Urinary bladder (tissue), 4 donors: Measurements from ENCODE around the gene ATP6V0A1. TPM values are rescaled to one million over a fixed set of nuclear protein-coding genes. Genes with fewer than 3 reads are reported as not detected.
A peak's percentile ranks its signal among the peaks of the same experiment; 100 is the strongest.
"Not testable (repeated sequence)": the region's sequence is repeated elsewhere in the genome, so short reads cannot be mapped to it uniquely, and the experiment has no call there.

Experiments used
- DNase-seq: peaks from one replicate; pipeline ENCODE4 v3.0.0-alpha.2; 2015; ENCODE audit errors: extremely low spot score
- H3K27ac ChIP-seq: one replicate; pipeline ENCODE4 v1.5.1; 2013; ENCODE audit warnings: low read depth, mild to moderate bottlenecking, moderate library complexity
- H3K36me3 ChIP-seq: one replicate; pipeline ENCODE4 v1.6.1; 2013; ENCODE audit warnings: mild to moderate bottlenecking, moderate library complexity; ENCODE audit not compliant: insufficient read depth
- H3K4me1 ChIP-seq: one replicate; pipeline ENCODE4 v1.6.1; 2013; ENCODE audit warnings: mild to moderate bottlenecking, moderate library complexity; ENCODE audit not compliant: insufficient read depth
- H3K4me3 ChIP-seq: one replicate; pipeline ENCODE4 v1.5.1; 2013; ENCODE audit warnings: low read depth, low read length
- WGBS: extraction: QIAGEN DNeasy Blood & Tissue Kit; methylation state at CpG from one replicate; pipeline ENCODE4 v1.1.7; 2013; 5-methylcytosine and 5-hydroxymethylcytosine counted together
- polyA plus RNA-seq: library from polyadenylated mRNA; stranded (reverse); fragments of 200-250 nt; gene quantifications from one replicate; pipeline ENCODE4 v1.2.3, GENCODE V29; 2013
- total RNA-seq: library from RNA; depleted of rRNA; stranded (reverse); fragments of >200 nt; gene quantifications from one replicate; pipeline ENCODE4 v1.2.3, GENCODE V29; 2014
- donor health status: healthy with polysubstance abuse.
- donor health status: healthy.

ATP6V0A1 gene
- total and polyA plus RNA-seq, 2 donors = 36.5 to 72.1 TPM

GRCh38 chr17:42422958-42423712, 35.5 kb upstream of the ATP6V0A1 start, which contains the start of gene CAVIN1:
Gene CAVIN1, minus strand, starts transcription at chr17:42423256. Its CDS starts 159 bp downstream, at chr17:42423097.
- WGBS = under 1% methylated on average over 58 of the region's 58 CpGs
- peak; percentile 93 for DNase-seq
- Histone ChIP-seq H3K4me3 (peak within 1 kb of the TSS; percentile 65), H3K4me1 (peaks cover 1% of the 10 kb centered on the region), H3K27ac (peak within 1 kb of the TSS; percentile 89), H3K36me3 (no peaks in the 10 kb centered on the region)

GRCh38 chr17:42423766-42424165, 34.9 kb upstream of the ATP6V0A1 start:
- no peak for DNase-seq
- 49% methylated on average over 11 of the region's 11 CpGs for WGBS
- Histone ChIP-seq H3K36me3 (no peaks in the 10 kb centered on the region), H3K4me1 (peaks cover 1% of the 10 kb centered on the region), H3K27ac (no peak overlapping the region), H3K4me3 (no peak overlapping the region)

GRCh38 chr17:42424991-42425610, 33.6 kb upstream of the ATP6V0A1 start:
- 85% methylated on average over 4 of the region's 4 CpGs for WGBS
- no peak for DNase-seq
- H3K4me3 ChIP-seq = no peak overlapping the region
- no peaks in the 10 kb centered on the region for H3K36me3 ChIP-seq
- H3K4me1 ChIP-seq = no peaks in the 10 kb centered on the region
- no peak overlapping the region for H3K27ac ChIP-seq

DNA sequence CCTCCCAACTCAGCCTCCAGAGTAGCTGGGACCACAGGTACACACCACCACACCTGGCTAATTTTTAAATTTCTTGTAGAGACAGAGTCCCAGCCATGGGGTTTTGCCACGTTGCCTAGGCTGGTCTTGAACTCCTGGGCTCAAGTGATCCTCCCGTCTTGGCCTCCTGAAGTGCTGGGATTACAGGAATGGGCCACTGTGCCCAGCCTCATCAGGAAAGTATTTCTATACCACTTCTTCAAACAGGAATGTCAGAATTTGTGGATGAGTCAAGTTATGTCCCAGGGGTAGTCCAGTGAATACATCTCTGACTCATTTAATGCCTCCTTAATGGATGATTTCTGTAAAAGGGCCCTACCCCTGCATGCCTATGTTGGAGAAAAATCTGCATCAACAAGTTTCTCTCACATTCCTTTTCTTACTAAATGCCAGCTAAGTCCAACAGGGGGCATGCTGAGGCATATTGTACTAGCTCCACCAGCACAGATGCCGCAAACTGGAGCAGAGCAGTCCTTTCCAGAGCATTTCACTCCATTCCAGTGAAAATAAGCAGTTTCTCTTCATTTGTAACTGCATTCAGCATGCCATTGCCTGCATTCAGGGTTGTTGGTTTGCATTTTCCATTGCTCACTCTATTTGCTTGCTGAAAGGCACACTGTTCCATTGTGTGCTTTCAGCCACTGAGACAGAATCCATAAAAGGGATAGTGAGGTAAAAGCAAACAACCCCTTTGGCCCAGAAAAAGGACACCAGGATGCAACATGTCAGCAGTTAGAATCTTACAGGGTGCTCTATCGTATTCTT, 30.3 kb upstream of the ATP6V0A1 start:
- 45% methylated on average over 4 of the region's 4 CpGs for WGBS
- Histone ChIP-seq H3K4me3 (no peak overlapping the region), H3K27ac (no peak overlapping the region), H3K4me1 (no peaks in the 10 kb centered on the region), H3K36me3 (no peaks in the 10 kb centered on the region)
- peak; percentile 77 for DNase-seq

- no peak for DNase-seq
- WGBS = 39% methylated on average over 3 of the region's 3 CpGs
Measured at GRCh38 chr17:42429726-42430447, 28.8 kb upstream of the ATP6V0A1 start.

DNA sequence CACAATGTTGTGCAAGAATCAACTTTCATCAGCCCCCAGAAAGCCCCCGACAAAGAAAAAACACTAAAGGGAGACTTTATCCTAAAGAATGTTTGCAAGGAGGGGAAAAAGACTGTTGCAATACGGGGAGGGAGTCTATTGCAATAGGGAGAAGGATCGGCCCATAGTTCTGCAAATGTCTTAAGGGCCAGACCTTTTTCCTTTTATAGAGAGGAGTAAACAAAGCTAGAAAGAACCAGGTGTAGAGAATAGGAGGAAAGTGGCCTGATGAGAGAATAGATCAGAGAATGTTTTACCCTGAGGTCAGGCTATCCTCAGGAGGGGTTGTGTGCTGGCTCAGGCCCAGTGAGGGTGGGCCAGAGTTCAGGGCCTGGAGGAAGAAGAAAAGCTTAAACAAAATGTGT, 26.9 kb upstream of the ATP6V0A1 start:
- no peaks in the 10 kb centered on the region for H3K36me3 ChIP-seq
- DNase-seq = no peak
- peak overlapping the region; percentile 2 for H3K27ac ChIP-seq
- no peak overlapping the region for H3K4me3 ChIP-seq
- WGBS = 43% methylated on average over 3 of the region's 3 CpGs
- no peaks in the 10 kb centered on the region for H3K4me1 ChIP-seq

More at GRCh38 chr17:42429726-42430447, 28.8 kb upstream of the ATP6V0A1 start:
- no peak overlapping the region for H3K27ac ChIP-seq
- no peak overlapping the region for H3K4me3 ChIP-seq
- H3K4me1 ChIP-seq = no peaks in the 10 kb centered on the region
- no peaks in the 10 kb centered on the region for H3K36me3 ChIP-seq

GRCh38 chr17:42436391-42436790, 22.3 kb upstream of the ATP6V0A1 start:
- WGBS = 42% methylated on average over 6 of the region's 6 CpGs
- DNase-seq = no peak
- peak overlapping the region; percentile 32 for H3K27ac ChIP-seq

DNA sequence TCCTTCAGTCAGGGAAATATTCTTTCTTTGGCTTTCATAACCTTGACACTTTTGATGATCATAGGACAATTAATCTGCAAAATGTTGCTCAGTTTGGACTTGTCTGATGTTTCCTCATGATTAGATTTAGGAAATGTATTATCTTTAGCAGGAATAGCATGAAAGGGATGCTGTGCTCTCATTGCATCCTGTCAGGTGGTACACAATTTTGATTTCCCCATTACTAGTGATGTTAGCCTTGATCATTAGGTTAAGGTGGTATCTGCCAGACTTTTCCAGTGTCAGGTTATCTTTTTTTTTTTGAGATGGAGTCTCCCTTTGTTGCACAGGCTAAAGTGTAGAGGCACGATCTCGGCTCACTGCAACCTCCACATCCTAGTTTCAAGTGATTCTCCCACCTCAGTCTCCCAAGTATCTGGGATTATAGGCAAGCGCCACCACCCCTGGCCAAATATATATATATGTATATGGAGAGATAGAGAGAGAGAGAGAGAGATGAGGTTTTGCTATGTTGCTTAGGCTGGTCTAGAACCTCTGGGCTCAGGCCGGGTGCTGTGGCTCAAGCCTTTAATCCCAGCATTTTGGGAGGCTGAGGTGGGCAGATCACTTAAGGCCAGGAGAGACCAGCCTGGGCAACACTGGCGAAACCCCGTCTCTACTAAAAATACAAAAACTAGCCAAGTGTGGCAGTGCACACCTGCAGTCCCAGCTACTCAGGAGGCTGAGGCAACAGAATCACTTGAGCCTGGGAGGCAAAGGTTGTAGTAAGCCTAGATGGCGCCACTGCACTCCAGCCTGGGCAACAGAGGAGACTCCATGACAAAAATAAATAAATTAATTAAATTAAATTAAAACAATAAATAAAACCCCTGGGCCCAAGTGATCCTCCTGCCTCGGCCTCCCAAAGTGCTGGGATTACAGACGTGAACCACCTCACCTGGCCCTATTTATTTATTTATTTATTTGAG, 19.8 kb upstream of the ATP6V0A1 start:
- Histone ChIP-seq H3K4me1 (no peaks in the 10 kb centered on the region), H3K36me3 (no peaks in the 10 kb centered on the region), H3K27ac (no peak overlapping the region), H3K4me3 (no peak overlapping the region)
- 92% methylated on average over 9 of the region's 9 CpGs for WGBS
- no peak for DNase-seq

More at GRCh38 chr17:42436391-42436790, 22.3 kb upstream of the ATP6V0A1 start:
- no peaks in the 10 kb centered on the region for H3K4me1 ChIP-seq
- H3K4me3 ChIP-seq = no peak overlapping the region
- H3K36me3 ChIP-seq = no peaks in the 10 kb centered on the region

DNA sequence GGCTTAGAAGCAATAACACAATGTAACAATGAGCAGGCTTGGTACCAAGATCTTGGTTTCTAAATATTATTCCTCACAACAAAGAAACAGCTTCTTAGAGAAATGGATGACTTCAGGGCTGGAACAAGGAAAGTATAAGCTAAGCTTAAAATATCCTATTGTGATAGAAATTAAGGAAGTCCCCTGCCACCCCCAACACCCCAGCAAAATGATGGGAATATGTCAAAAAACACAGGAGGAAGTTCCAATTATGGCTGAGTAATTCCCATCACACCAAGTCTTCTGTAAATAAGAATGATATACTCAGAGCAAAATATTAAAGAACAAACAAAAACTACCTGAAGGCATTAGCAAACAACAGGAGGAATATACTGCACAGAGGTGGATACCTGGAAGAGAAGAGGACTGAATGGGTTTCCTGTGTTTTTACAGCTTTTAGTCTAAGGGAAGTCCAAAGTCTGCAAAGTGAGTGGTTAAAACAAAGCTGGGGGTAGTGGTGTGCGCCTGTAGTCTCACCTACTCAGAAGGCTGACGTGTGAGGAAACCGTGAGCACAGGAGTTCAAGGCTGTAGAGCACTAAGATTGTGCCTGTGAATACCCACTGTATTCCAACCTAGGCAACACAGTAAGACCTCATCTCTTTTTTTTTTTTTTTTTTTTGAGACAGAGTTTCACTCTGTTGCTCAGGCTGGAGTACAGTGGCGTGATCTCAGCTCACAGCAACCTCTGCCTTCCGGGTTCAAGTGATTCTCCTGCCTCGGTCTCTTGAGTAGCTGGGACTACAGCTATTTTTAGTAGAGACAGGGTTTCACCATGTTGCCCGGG, 17.1 kb upstream of the ATP6V0A1 start:
- WGBS = 68% methylated on average over 7 of the region's 7 CpGs
- H3K36me3 ChIP-seq = no peaks in the 10 kb centered on the region

GRCh38 chr17:42442196-42442565, 16.5 kb upstream of the ATP6V0A1 start:
- Histone ChIP-seq H3K4me3 (no peak overlapping the region), H3K4me1 (no peaks in the 10 kb centered on the region), H3K27ac (no peak overlapping the region), H3K36me3 (no peaks in the 10 kb centered on the region)
- no peak for DNase-seq
- 31% methylated on average over 5 of the region's 5 CpGs for WGBS

More for the DNA sequence above, 17.1 kb upstream of the ATP6V0A1 start:
- Histone ChIP-seq H3K4me3 (no peak overlapping the region), H3K4me1 (no peaks in the 10 kb centered on the region), H3K27ac (no peak overlapping the region)
- DNase-seq = no peak

GRCh38 chr17:42449176-42449575, 9.5 kb upstream of the ATP6V0A1 start:
- H3K4me3 ChIP-seq, H3K36me3 ChIP-seq, H3K4me1 ChIP-seq, H3K27ac ChIP-seq, DNase-seq: not testable (repeated sequence)
- 92% methylated on average over 22 of the region's 27 CpGs for WGBS

DNA sequence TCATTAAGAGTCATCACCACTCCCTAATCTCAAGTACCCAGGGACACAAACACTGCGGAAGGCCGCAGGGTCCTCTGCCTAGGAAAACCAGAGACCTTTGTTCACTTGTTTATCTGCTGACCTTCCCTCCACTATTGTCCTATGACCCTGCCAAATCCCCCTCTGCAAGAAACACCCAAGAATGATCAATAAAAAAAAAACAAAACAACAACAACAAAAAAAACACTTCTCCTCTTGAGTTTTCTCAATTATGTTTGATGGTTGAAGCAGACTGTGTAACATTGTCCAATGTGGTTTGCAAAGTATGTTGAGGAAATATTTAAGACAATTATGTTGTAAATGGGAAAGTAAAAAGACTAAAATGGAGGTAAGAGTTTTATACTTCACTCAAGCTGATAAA, 8.8 kb upstream of the ATP6V0A1 start:
- H3K27ac ChIP-seq, H3K4me1 ChIP-seq, H3K4me3 ChIP-seq, DNase-seq, H3K36me3 ChIP-seq: not testable (repeated sequence)
- no CpG with 5 or more reads among the region's 2 CpGs for WGBS
